ENCODE data around the gene MAEA. TPM values are rescaled to one million over a fixed set of nuclear protein-coding genes. Genes with fewer than 3 reads are reported as not detected.
A peak's percentile ranks its signal among the peaks of the same experiment; 100 is the strongest.

Gene MAEA
- total RNA-seq, 1 donor: 54.8 TPM

DNA sequence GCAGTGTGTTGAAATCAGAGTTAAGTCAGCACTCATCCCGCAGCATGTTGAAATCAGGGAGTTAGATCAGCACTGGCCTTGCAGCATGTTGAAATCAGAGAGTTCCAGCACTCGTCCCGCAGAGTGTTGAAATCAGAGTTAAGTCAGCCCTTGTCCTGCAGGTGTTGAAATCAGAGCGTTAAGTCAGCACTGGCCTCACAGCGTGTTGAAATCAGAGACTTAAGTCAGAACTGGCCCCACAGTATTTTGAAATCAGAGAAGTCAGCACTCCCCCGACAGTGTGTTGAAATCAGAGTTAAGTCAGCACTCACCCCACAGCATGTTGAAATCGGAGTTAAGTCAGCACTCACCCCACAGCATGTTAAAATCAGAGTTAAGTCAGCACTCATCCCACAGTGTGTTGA, 46.4 kb downstream of the MAEA start:
- TF ChIP-seq, protein P1, sequence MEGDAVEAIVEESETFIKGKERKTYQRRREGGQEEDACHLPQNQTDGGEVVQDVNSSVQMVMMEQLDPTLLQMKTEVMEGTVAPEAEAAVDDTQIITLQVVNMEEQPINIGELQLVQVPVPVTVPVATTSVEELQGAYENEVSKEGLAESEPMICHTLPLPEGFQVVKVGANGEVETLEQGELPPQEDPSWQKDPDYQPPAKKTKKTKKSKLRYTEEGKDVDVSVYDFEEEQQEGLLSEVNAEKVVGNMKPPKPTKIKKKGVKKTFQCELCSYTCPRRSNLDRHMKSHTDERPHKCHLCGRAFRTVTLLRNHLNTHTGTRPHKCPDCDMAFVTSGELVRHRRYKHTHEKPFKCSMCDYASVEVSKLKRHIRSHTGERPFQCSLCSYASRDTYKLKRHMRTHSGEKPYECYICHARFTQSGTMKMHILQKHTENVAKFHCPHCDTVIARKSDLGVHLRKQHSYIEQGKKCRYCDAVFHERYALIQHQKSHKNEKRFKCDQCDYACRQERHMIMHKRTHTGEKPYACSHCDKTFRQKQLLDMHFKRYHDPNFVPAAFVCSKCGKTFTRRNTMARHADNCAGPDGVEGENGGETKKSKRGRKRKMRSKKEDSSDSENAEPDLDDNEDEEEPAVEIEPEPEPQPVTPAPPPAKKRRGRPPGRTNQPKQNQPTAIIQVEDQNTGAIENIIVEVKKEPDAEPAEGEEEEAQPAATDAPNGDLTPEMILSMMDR (IDR thresholded peaks at IDR 0.05; ENCODE audit: insufficient read depth, low read length): no peak
- peak; percentile 24 for DNase-seq (ENCODE audit: low read depth)
- no peak overlapping the region for H3K4me3 ChIP-seq (ENCODE audit: low read depth, low read length)

DNA sequence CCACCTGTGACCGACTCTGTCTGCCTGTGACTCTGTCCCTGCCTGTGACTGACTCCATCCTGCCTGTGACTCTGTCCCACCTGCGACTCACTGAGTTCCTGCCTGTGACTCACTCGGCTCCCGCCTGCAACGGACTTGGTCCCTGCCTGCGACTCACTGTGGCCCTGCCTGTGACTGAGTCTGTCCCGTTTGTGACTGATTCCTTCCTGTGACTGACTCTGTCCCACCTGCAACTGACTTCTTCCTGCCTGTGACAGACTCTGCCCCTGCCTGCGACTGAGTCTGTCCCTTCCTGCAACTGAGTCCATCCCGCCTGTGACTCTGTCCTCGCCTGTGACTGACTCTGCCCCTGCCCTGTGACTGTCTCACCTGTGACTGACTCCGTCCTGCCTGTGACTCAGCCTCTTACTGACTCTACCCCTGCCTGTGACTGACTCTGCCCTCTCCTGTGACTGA, 47.7 kb downstream of the MAEA start:
- H3K4me3 ChIP-seq (ENCODE audit: low read depth, low read length): no peak overlapping the region
- TF ChIP-seq, protein P1 (IDR thresholded peaks at IDR 0.05; ENCODE audit: insufficient read depth, low read length): no peak
- no peak for DNase-seq (ENCODE audit: low read depth)

DNA sequence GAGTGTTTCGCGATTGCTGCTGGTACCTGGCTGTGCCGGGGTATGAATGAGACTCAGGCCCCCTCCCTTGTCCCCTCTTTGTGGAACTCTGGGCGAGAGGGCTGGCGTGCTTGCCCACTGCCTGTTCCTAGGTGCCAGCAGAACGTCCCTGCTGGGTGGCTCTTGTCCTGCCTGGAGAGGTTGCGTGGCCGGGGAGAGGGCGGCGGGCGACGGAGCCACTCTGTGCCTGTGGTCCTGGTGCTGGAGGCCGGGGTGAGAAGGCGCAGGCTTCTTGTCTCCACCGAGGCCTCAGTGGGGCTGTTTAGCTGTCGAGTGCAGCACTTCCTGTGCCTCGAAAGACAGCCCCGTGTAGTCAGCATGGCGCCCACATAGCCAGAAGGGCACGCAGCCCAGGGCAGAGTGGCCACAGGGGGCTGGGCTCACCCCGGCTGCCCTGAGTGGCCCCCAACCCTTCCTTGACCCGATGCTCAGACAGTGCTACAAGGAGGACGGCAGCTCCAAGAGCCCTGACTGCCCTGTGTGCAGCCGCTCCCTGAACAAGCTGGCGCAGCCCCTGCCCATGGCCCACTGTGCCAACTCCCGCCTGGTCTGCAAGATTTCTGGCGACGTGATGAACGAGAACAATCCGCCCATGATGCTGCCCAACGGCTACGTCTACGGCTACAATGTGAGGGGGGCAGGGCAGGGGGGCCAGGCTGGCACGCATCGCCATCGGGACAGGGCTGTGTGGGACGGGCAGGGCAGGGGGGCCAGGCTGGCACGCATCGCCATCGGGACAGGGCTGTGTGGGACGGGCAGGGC, 48.5 kb downstream of the MAEA start:
- TF ChIP-seq, protein P1 (IDR thresholded peaks at IDR 0.05; ENCODE audit: insufficient read depth, low read length): no peak
- H3K4me3 ChIP-seq (ENCODE audit: low read depth, low read length): no peak overlapping the region
- DNase-seq (ENCODE audit: low read depth): no peak

DNA sequence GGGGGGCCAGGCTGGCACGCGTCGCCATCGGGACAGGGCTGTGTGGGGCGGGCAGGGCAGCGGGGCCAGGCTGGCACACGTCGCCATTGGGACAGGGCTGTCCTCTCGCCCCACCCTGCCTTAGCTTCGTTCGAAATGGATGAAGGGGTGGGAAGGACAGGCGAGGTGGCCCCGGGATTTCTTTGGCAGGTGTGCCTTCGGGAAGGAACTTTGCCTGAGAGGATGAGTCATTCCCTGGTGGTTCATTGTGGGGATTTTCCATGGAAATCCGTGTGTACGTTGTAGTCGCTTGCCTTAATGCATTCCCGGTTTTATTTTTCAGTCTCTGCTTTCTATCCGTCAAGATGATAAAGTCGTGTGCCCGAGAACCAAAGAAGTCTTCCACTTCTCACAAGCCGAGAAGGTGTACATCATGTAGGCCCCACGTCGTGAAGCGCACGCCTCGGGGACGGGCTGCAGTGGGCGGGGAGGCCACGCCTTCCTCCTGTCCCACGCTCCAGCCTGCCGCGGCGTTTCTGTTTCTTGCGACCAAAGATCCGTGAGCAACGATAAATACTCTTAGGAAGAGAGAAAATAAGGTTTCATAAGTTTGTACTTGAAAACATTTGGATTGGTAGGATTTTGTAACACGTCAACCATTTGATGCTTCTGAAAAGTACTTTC, 49.2 kb downstream of the MAEA start:
- TF ChIP-seq, protein P1 (IDR thresholded peaks at IDR 0.05; ENCODE audit: insufficient read depth, low read length): no peak
- no peak for DNase-seq (ENCODE audit: low read depth)
- H3K4me3 ChIP-seq (ENCODE audit: low read depth, low read length): no peak overlapping the region

DNA sequence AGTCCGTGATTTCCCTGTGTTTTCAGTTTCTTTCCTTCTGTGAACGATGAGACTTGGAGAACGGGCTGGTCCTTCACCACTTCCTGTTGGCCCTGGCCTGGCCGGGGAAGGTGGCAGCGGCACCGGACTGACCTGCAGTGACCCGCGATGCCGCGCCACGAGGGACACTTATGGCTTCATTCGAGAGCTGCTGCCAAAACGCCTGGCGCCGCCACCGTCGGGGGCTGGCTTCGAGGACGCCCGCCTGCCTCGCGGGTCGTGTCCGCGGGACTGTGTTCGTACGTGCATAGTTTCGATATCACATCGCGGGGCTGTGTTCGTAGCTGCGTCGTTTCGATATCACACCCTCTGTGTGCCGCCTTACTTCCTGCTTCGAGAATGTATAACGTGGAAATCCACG, 49.8 kb downstream of the MAEA start:
- DNase-seq (ENCODE audit: low read depth): no peak
- TF ChIP-seq, protein P1 (IDR thresholded peaks at IDR 0.05; ENCODE audit: insufficient read depth, low read length): no peak
- no peak overlapping the region for H3K4me3 ChIP-seq (ENCODE audit: low read depth, low read length)

DNA sequence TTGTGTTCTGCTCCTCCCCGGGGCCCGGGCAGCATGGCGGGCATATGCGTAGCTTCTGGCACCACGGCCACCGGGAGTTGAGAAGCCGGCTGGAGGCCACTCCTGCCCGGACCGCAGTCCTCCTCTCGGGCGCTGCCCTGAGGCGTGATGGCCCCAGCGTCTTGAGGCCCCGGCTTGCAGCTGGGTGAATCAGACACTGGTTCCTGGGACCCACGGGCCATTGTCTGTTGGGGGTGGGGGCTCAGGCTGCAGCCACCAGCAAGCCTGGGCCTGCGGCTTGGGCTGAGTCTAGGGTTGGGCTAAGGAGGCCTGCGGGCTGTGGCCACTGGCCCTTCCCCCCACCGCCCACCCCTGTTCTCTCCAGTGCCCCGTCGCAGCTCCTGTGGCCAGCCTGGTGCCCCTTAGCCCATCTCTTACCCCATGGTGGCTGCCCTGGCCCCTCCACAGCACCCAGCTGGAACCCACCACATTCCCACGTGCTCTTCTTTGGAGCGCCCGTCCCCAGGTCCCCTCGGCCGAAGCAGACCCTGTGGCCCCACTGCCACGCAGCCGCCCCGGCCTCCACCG, 50.6 kb downstream of the MAEA start:
- TF ChIP-seq, protein P1 (IDR thresholded peaks at IDR 0.05; ENCODE audit: insufficient read depth, low read length): no peak
- no peak for DNase-seq (ENCODE audit: low read depth)
- H3K4me3 ChIP-seq (ENCODE audit: low read depth, low read length): no peak overlapping the region

Measured in fibroblast of the aortic adventitia (primary cell).